Endodermal cell (in vitro differentiated cells): ENCODE data around the gene AKR1C4. TPM values are rescaled to one million over a fixed set of nuclear protein-coding genes. Genes with fewer than 3 reads are reported as not detected.

Experiments used
- DNase-seq: peaks from one replicate; pipeline ENCODE4 v3.0.0-alpha.2; 2017
- H3K27ac ChIP-seq: 2 replicates; pipeline ENCODE4 v1.5.1; 2013; ENCODE audit warnings: mild to moderate bottlenecking, low read depth, low read length, moderate library complexity
- H3K27me3 ChIP-seq: 2 replicates; pipeline ENCODE4 v1.6.1; 2013; ENCODE audit warnings: mild to moderate bottlenecking, low read length, moderate library complexity; ENCODE audit not compliant: insufficient read depth, control insufficient read depth, poor library complexity, severe bottlenecking
- H3K36me3 ChIP-seq: 2 replicates; pipeline ENCODE4 v1.7.0; 2013; ENCODE audit warnings: mild to moderate bottlenecking, low read length, moderate library complexity; ENCODE audit not compliant: control insufficient read depth, insufficient read depth
- H3K4me1 ChIP-seq: one replicate; pipeline ENCODE4 v1.7.0; 2013; ENCODE audit warnings: low read length; ENCODE audit not compliant: control insufficient read depth, insufficient read depth
- H3K4me3 ChIP-seq: 2 replicates; pipeline ENCODE4 v1.5.1; 2013; ENCODE audit warnings: mild to moderate bottlenecking, low read length, moderate library complexity
- H3K9ac ChIP-seq: 2 replicates; pipeline ENCODE4 v1.6.1; 2013; ENCODE audit warnings: mild to moderate bottlenecking, low read length, moderate library complexity; ENCODE audit not compliant: poor library complexity, severe bottlenecking; ENCODE audit errors: extremely low read depth
- H3K9me3 ChIP-seq: 2 replicates; pipeline ENCODE4 v1.6.1; 2013; ENCODE audit warnings: mild to moderate bottlenecking, low read length, moderate library complexity; ENCODE audit not compliant: control insufficient read depth
- H3K27ac Mint-ChIP-seq: 2 replicates; pipeline ENCODE4 v1.8.0; 2020; ENCODE audit warnings: mixed read lengths
- H3K27me3 Mint-ChIP-seq: 2 replicates; pipeline ENCODE4 v1.8.0; 2021; ENCODE audit warnings: mild to moderate bottlenecking, mixed read lengths; ENCODE audit not compliant: insufficient read depth
- H3K36me3 Mint-ChIP-seq: 2 replicates; pipeline ENCODE4 v1.8.0; 2020; ENCODE audit warnings: low read depth, mixed read lengths
- H3K4me1 Mint-ChIP-seq: 2 replicates; pipeline ENCODE4 v1.8.0; 2020; ENCODE audit warnings: mixed read lengths
- H3K4me3 Mint-ChIP-seq: 2 replicates; pipeline ENCODE4 v1.8.0; 2020; ENCODE audit warnings: mild to moderate bottlenecking, moderate library complexity, mixed read lengths
- H3K9me3 Mint-ChIP-seq: 2 replicates; pipeline ENCODE4 v1.8.0; 2020; ENCODE audit warnings: mild to moderate bottlenecking, mixed read lengths
- WGBS, 2 experiments: methylation state at CpG; one replicate each; pipeline versions ENCODE4 v1.1.5 to v1.1.7; 2013; ENCODE audit warnings: missing lambda C conversion rate in 2 of 2, mixed read lengths in 1 of 2; ENCODE audit not compliant: insufficient coverage in 1 of 2, insufficient read length in 1 of 2; 5-methylcytosine and 5-hydroxymethylcytosine counted together
- total RNA-seq, 2 donors: library from RNA; stranded (reverse); fragmentation: NEBNext Ultra II Directional in 1 of 2; extraction: Animal tissue kit (Norgen Biotek cat#: 25700) in 1 of 2; gene quantifications; 2 replicates in 1 of 2; 3 replicates in 1 of 2; pipeline ENCODE4 v1.2.1, GENCODE V29; 2021
- TF ChIP-seq, protein P1 (sequence below): fragments of 200-600 bp; sonication (generic); conservative IDR thresholded peaks from 2 replicates; pipeline ENCODE4 v1.5.0; 2021; ENCODE audit warnings: antibody characterized with exemption, mild to moderate bottlenecking

Gene AKR1C4
- total RNA-seq, 2 donors from 2014 or later = not detected

DNA sequence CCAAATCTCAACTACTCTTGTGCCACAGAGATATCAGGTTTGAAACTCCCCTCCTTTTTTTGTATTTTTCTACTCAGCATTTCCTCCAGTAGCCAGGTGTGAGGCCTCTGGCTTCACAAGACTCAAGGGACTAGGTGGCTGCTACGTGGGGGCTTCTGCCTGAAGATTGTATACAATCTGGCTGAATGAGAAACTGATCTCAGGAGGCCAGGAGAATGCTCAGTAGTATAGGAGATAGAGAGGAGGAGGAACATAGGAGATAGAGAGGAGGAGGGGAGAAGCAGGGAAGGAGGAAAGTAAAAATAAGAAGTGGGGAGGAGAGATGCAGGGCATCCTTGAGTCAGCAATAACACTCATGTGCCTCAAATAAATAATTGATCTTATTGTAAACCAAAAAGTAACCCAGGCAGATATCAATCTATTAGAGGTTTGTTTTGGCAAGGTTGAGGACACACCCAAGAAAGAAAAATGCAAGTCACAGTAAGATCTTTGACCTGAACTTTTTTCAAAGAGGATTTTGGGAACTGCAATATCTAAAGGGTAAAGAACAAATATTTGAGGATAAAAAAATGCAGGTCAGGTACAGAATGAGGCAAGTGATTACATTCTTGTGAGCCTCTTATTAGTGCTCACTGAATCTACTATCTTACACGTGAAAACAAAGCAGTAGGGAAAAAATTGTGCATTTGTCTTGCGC lies 48.5 kb upstream of the AKR1C4 start:
- H3K27ac Mint-ChIP-seq = no peak overlapping the region
- no peak overlapping the region for H3K27ac ChIP-seq
- no peaks in the 10 kb centered on the region for H3K27me3 ChIP-seq
- no peaks in the 10 kb centered on the region for H3K36me3 ChIP-seq
- no peaks in the 10 kb centered on the region for H3K27me3 Mint-ChIP-seq
- H3K4me1 Mint-ChIP-seq = peaks cover 2% of the 10 kb centered on the region
- H3K9me3 Mint-ChIP-seq = peaks cover 56% of the 10 kb centered on the region
- TF ChIP-seq, protein P1, sequence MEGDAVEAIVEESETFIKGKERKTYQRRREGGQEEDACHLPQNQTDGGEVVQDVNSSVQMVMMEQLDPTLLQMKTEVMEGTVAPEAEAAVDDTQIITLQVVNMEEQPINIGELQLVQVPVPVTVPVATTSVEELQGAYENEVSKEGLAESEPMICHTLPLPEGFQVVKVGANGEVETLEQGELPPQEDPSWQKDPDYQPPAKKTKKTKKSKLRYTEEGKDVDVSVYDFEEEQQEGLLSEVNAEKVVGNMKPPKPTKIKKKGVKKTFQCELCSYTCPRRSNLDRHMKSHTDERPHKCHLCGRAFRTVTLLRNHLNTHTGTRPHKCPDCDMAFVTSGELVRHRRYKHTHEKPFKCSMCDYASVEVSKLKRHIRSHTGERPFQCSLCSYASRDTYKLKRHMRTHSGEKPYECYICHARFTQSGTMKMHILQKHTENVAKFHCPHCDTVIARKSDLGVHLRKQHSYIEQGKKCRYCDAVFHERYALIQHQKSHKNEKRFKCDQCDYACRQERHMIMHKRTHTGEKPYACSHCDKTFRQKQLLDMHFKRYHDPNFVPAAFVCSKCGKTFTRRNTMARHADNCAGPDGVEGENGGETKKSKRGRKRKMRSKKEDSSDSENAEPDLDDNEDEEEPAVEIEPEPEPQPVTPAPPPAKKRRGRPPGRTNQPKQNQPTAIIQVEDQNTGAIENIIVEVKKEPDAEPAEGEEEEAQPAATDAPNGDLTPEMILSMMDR = no peak
- H3K9me3 ChIP-seq = peaks cover 21% of the 10 kb centered on the region
- H3K4me3 ChIP-seq = no peak overlapping the region
- H3K9ac ChIP-seq = no peak overlapping the region
- no peaks in the 10 kb centered on the region for H3K4me1 ChIP-seq
- 50 to 64% methylated on average over 1 to 3 of the region's 3 CpGs for whole genome bisulfite sequencing, 2 experiments
- no peaks in the 10 kb centered on the region for H3K36me3 Mint-ChIP-seq
- no peak overlapping the region for H3K4me3 Mint-ChIP-seq
- DNase-seq = no peak

- H3K4me1 Mint-ChIP-seq = peaks cover 2% of the 10 kb centered on the region
- no peak overlapping the region for H3K4me3 Mint-ChIP-seq
- 81% methylated on average over 1 of the region's 1 CpG; no CpG with 5 or more reads in 1 of the 2 experiments for WGBS, 2 experiments
- no peaks in the 10 kb centered on the region for H3K27me3 ChIP-seq
- peaks cover 21% of the 10 kb centered on the region for H3K9me3 ChIP-seq
- H3K9me3 Mint-ChIP-seq = peaks cover 56% of the 10 kb centered on the region
- H3K27ac Mint-ChIP-seq = no peak overlapping the region
- no peaks in the 10 kb centered on the region for H3K27me3 Mint-ChIP-seq
- H3K4me1 ChIP-seq = no peaks in the 10 kb centered on the region
- H3K36me3 Mint-ChIP-seq = no peaks in the 10 kb centered on the region
- H3K27ac ChIP-seq = no peak overlapping the region
- H3K4me3 ChIP-seq = no peak overlapping the region
- TF ChIP-seq, protein P1 = no peak
- no peaks in the 10 kb centered on the region for H3K36me3 ChIP-seq
- no peak overlapping the region for H3K9ac ChIP-seq
- DNase-seq = no peak
Measured at GRCh38 chr10:5148678-5149032, 48.0 kb upstream of the AKR1C4 start.

DNA sequence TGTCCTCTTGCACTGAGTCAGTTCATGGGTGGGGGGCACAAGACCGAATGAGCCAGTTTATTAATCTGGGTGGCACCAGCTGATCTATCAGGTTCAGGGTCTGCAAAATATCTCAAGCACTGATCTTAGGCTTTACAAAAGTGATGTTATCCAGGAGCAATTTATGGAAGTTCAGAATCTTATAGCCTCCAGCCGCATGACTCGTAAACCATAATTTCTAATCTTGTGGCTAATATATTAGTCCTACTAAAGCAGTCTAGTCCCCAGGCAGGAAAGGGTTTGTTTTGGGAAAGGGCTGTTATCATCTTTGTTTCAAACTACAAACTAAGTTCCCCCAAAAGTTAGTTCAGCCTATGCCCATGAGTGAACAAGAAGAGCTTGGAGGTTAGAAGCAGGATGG lies 45.6 kb upstream of the AKR1C4 start:
- Histone ChIP-seq H3K4me3 (no peak overlapping the region), H3K9ac (no peak overlapping the region), H3K36me3 (no peaks in the 10 kb centered on the region), H3K9me3 (peaks cover 21% of the 10 kb centered on the region), H3K4me1 (no peaks in the 10 kb centered on the region), H3K27me3 (no peaks in the 10 kb centered on the region), H3K27ac (no peak overlapping the region)
- Mint-ChIP-seq H3K9me3 (peaks cover 67% of the 10 kb centered on the region), H3K4me3 (no peak overlapping the region), H3K27ac (no peak overlapping the region), H3K4me1 (peaks cover 2% of the 10 kb centered on the region), H3K27me3 (no peaks in the 10 kb centered on the region), H3K36me3 (no peaks in the 10 kb centered on the region)
- DNase-seq = no peak
- 98 to 100% methylated on average over 1 to 3 of the region's 3 CpGs for WGBS, 2 experiments
- TF ChIP-seq, protein P1 = no peak
